Cardiac fibroblast (primary cell): ENCODE results near the gene CIAPIN1.

Source experiments
- DNase-seq, 2 donors: peaks; one replicate each; pipeline versions ENCODE4 v3.0.0 to v3.0.0-alpha.2; 2010; ENCODE audit warnings: low read depth in 2 of 2
- H3K4me3 ChIP-seq, 2 donors: replicated peaks in 1 of 2; 1 replicate in 1 of 2; 2 replicates in 1 of 2; pipeline ENCODE4 v1.5.1; 2011; ENCODE audit warnings: low read depth in 2 of 2, low read length in 2 of 2, mild to moderate bottlenecking in 2 of 2, moderate library complexity in 1 of 2
- CTCF ChIP-seq: IDR thresholded peaks from one replicate; pipeline ENCODE4 v1.5.1; 2011; ENCODE audit warnings: low read depth, mild to moderate bottlenecking, low read length, inconsistent platforms

CIAPIN1 gene

GRCh38 chr16:57447186-57447962 is at the start of gene CIAPIN1, which contains the start of gene COQ9:
TSS of gene CIAPIN1 (minus strand) at chr16:57447385. CDS start at chr16:57440928, 6,457 bp downstream.
TSS of gene COQ9 (plus strand) at chr16:57447479. CDS start at chr16:57447506, 27 bp downstream.
- peak within 1 kb of the TSS; percentile 93 to 95 for H3K4me3 ChIP-seq
- DNase-seq = peak; percentile 92 to 94
- no peak for TF ChIP-seq CTCF

DNA sequence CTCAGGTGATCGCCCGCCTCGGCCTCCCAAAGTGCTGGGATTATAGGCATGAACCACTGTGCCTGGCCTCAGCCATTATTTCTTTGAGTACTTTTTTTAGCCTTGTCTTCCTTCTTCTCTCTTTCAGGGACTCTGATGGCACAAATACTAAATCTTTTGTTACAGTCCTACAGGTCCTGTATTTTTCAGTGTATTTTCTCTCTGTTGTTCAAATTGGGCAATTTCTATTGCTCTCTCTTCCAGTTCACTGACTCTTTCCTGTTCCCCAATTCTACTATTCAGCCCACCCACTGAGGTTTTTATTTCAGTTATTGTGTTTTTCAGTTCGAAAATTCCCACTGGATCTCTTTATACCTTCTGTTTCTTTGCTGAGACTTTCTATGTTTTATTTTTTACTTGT is 46.6 kb upstream of the CIAPIN1 start:
- no peak for DNase-seq
- no peak overlapping the region for H3K4me3 ChIP-seq
- no peak for TF ChIP-seq CTCF

- no peak for DNase-seq
- no peak for TF ChIP-seq CTCF
- H3K4me3 ChIP-seq = no peak overlapping the region
Measured at GRCh38 chr16:57489229-57489628, 42.0 kb upstream of the CIAPIN1 start.

DNA sequence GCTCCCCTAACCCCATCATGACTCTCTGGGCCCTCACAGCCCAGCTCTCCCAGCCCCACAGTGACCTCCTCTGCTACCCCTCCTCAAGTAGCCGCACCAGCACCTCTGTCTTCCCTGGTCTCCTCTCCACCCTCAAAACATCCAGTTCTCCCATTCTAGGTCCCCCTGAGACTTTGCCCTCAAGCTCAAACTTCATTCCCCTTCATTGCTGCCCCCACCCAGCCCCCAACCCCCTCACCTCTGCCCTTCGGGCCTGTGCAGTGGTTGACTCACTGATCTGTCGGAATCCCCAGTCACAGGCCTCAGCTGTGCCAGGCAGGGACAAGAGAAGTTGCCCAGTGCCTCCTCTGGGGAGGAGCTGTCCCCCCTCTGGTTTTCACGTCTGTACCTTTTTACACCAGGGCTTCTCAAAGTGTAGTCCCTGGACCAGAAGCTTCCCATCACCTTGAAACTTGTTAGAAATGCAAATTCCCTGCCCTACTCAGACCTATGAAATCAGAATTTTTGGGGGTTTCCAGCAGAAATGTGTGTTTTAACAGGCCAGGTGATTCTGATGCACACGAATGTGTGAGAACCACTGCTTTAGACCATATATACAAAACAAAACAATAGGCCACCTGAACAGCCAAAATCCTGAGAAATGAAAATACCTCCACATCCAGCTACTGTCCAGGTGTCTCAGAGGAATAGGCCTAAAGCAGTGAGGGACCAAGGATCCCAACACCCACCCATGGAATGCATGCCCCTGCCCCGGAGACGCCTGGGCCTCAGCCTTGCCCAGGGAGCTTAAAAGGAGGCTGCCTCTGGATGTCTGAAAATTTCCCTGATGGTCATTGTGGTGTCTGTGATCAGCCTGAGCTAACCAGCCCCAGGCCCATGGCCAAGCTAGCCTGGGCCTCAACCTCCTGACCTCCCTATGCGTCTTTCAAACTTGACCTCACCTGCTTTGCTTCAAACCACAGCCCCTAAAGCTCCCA is 40.0 kb upstream of the CIAPIN1 start:
- no peak for DNase-seq
- no peak for TF ChIP-seq CTCF
- peak overlapping the region; percentile 37 to 78 for H3K4me3 ChIP-seq

DNA sequence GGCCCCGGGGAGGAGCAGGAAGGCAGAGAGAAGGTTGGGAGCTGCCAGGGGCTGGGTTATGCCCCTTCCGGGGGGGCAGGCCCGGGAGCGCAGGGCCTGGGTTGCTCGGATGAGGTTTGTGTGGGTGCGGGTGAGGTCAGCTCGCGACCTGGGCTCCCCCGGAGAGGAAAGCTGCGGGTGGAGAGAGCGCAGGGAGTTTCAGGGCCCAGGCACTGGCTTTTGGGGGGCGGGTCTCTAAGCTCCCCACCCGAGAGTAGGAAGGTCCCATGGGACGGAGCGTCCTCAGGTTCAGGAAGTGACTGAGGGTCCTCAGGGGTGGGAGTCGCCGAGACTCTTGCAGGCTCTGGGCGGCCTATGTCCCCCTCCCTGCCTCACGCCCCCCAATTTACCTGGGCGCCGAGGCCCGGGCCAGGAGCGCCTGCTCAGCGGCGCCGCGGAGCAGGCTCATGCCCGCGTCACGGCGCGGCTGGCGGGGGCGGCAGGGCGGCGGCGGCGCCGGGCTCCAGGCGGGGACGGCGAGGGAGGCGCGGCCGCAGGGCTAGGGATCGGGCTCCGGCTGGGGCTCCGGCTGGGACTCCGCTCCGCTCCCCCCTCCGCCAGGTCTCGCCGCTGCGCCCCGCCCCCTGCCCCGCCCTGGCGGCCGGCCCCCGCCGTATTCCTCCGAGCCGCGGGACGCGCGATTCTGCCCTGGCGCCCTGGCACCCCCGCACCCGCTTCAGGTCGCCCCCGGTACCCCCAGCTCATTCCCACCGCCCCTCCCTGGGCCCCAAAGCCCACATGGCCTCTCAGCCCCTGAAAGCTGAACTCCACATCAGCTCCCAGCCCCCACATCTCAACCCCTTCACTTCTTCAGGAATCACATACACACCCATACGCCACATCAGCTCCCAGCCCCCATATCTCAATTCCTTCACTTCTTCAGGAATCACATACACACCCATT is 39.0 kb upstream of the CIAPIN1 start, which contains the start of gene DOK4:
DOK4 (minus strand) TSS at position 578 of the 942 bp plus-strand sequence. CDS start 6,986 bp downstream, outside the sequence.
- peak within 1 kb of the TSS; percentile 78 to 91 for H3K4me3 ChIP-seq
- DNase-seq = peak; percentile 54 to 73
- TF ChIP-seq CTCF = no peak
